ENCODE data around the gene FAM228B. TPM values are rescaled to one million over a fixed set of nuclear protein-coding genes. Genes with fewer than 3 reads are reported as not detected.
A peak's percentile ranks its signal among the peaks of the same experiment; 100 is the strongest.

The FAM228B gene
- total and polyA plus RNA-seq, 9 of the 15 experiments (the other 6 are each of a cell fraction or from before 2014, with no cell fraction given), result 1.1 to 3.7 (median 2.6) TPM

- TF ChIP-seq, protein P1, sequence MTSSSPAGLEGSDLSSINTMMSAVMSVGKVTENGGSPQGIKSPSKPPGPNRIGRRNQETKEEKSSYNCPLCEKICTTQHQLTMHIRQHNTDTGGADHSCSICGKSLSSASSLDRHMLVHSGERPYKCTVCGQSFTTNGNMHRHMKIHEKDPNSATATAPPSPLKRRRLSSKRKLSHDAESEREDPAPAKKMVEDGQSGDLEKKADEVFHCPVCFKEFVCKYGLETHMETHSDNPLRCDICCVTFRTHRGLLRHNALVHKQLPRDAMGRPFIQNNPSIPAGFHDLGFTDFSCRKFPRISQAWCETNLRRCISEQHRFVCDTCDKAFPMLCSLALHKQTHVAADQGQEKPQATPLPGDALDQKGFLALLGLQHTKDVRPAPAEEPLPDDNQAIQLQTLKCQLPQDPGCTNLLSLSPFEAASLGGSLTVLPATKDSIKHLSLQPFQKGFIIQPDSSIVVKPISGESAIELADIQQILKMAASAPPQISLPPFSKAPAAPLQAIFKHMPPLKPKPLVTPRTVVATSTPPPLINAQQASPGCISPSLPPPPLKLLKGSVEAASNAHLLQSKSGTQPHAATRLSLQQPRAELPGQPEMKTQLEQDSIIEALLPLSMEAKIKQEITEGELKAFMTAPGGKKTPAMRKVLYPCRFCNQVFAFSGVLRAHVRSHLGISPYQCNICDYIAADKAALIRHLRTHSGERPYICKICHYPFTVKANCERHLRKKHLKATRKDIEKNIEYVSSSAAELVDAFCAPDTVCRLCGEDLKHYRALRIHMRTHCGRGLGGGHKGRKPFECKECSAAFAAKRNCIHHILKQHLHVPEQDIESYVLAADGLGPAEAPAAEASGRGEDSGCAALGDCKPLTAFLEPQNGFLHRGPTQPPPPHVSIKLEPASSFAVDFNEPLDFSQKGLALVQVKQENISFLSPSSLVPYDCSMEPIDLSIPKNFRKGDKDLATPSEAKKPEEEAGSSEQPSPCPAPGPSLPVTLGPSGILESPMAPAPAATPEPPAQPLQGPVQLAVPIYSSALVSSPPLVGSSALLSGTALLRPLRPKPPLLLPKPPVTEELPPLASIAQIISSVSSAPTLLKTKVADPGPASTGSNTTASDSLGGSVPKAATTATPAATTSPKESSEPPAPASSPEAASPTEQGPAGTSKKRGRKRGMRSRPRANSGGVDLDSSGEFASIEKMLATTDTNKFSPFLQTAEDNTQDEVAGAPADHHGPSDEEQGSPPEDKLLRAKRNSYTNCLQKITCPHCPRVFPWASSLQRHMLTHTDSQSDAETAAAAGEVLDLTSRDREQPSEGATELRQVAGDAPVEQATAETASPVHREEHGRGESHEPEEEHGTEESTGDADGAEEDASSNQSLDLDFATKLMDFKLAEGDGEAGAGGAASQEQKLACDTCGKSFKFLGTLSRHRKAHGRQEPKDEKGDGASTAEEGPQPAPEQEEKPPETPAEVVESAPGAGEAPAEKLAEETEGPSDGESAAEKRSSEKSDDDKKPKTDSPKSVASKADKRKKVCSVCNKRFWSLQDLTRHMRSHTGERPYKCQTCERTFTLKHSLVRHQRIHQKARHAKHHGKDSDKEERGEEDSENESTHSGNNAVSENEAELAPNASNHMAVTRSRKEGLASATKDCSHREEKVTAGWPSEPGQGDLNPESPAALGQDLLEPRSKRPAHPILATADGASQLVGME (CRISPR knock-in tag; IDR thresholded peaks at IDR 0.05), result no peak; the same call in 1 of the 2 replicates
- TF ChIP-seq BACH1 (tag; IDR thresholded peaks at IDR 0.05) (no peak), MEIS2 (IDR thresholded peaks at IDR 0.05; ENCODE audit: partially characterized antibody) (no peak), SP1 (CRISPR knock-in tag; IDR thresholded peaks at IDR 0.05) (peak; percentile 84; the same call in 1 of the 2 replicates), ESRRA (IDR thresholded peaks at IDR 0.05; ENCODE audit: borderline replicate concordance, low read depth) (peak; percentile 28; the same call in 1 of the 2 replicates), BHLHE40 (IDR thresholded peaks at IDR 0.05; ENCODE audit: low read length) (no peak; the same call in 1 of the 2 replicates), TGIF2 (CRISPR knock-in tag; IDR thresholded peaks at IDR 0.05) (peak; percentile 76; the same call in 1 of the 2 replicates), ZNF445 (CRISPR knock-in tag; IDR thresholded peaks at IDR 0.05; ENCODE audit: low read depth) (no peak), ZC3H11A (IDR thresholded peaks at IDR 0.05; ENCODE audit: low read depth, low read length) (no peak), ZNF232 (CRISPR knock-in tag; IDR thresholded peaks at IDR 0.05) (no peak), NBN (IDR thresholded peaks at IDR 0.05; ENCODE audit: low read depth) (peak; percentile 87), ZNF41 (CRISPR knock-in tag; conservative IDR thresholded peaks at IDR 0.05) (no peak), EP400 (IDR thresholded peaks at IDR 0.05) (peak; percentile 79), ZNF76 (CRISPR knock-in tag; IDR thresholded peaks at IDR 0.05; ENCODE audit: borderline replicate concordance) (no peak), PURB (CRISPR knock-in tag; IDR thresholded peaks at IDR 0.05; ENCODE audit: low read depth) (no peak)
- TF ChIP-seq, protein P2, sequence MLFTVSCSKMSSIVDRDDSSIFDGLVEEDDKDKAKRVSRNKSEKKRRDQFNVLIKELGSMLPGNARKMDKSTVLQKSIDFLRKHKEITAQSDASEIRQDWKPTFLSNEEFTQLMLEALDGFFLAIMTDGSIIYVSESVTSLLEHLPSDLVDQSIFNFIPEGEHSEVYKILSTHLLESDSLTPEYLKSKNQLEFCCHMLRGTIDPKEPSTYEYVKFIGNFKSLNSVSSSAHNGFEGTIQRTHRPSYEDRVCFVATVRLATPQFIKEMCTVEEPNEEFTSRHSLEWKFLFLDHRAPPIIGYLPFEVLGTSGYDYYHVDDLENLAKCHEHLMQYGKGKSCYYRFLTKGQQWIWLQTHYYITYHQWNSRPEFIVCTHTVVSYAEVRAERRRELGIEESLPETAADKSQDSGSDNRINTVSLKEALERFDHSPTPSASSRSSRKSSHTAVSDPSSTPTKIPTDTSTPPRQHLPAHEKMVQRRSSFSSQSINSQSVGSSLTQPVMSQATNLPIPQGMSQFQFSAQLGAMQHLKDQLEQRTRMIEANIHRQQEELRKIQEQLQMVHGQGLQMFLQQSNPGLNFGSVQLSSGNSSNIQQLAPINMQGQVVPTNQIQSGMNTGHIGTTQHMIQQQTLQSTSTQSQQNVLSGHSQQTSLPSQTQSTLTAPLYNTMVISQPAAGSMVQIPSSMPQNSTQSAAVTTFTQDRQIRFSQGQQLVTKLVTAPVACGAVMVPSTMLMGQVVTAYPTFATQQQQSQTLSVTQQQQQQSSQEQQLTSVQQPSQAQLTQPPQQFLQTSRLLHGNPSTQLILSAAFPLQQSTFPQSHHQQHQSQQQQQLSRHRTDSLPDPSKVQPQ (CRISPR knock-in tag; IDR thresholded peaks at IDR 0.05; ENCODE audit: borderline replicate concordance), result no peak
- TF ChIP-seq, protein P3, sequence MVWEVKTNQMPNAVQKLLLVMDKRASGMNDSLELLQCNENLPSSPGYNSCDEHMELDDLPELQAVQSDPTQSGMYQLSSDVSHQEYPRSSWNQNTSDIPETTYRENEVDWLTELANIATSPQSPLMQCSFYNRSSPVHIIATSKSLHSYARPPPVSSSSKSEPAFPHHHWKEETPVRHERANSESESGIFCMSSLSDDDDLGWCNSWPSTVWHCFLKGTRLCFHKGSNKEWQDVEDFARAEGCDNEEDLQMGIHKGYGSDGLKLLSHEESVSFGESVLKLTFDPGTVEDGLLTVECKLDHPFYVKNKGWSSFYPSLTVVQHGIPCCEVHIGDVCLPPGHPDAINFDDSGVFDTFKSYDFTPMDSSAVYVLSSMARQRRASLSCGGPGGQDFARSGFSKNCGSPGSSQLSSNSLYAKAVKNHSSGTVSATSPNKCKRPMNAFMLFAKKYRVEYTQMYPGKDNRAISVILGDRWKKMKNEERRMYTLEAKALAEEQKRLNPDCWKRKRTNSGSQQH (CRISPR knock-in tag; IDR thresholded peaks at IDR 0.05), result no peak
Observed at GRCh38 chr2:24084386-24085199, 38.7 kb upstream of the FAM228B start, which contains the start of gene TP53I3 (continued).
